Skeletal muscle tissue (tissue), 4 donors: Measurements from ENCODE around the gene TMEM79. TPM values are rescaled to one million over a fixed set of nuclear protein-coding genes. Genes with fewer than 3 reads are reported as not detected.

Experiments
- H3K27ac ChIP-seq: one replicate; pipeline ENCODE4 v1.7.0; 2013; ENCODE audit warnings: mild to moderate bottlenecking, low read depth, low read length, inconsistent platforms
- H3K27me3 ChIP-seq, 3 donors: one replicate each; pipeline ENCODE4 v1.7.0; 2013; ENCODE audit warnings: low read length in 3 of 3; ENCODE audit not compliant: control insufficient read depth in 3 of 3, insufficient read depth in 3 of 3
- H3K36me3 ChIP-seq, 3 donors: one replicate each; pipeline ENCODE4 v1.7.0; 2013; ENCODE audit warnings: low read length in 3 of 3; ENCODE audit not compliant: control insufficient read depth in 3 of 3, insufficient read depth in 3 of 3
- H3K4me1 ChIP-seq, 3 donors: one replicate each; pipeline ENCODE4 v1.7.0; 2013; ENCODE audit warnings: low read length in 3 of 3, mild to moderate bottlenecking in 3 of 3; ENCODE audit not compliant: control insufficient read depth in 3 of 3, insufficient read depth in 3 of 3
- H3K4me3 ChIP-seq, 3 donors: one replicate each; pipeline ENCODE4 v1.7.0; 2013; ENCODE audit warnings: low read length in 3 of 3
- H3K9ac ChIP-seq, 3 donors: one replicate each; pipeline ENCODE4 v1.7.0; 2013; ENCODE audit warnings: low read length in 3 of 3, mild to moderate bottlenecking in 3 of 3, moderate library complexity in 2 of 3, low read depth in 1 of 3
- H3K9me3 ChIP-seq, 3 donors: one replicate each; pipeline ENCODE4 v1.7.0; 2013; ENCODE audit warnings: low read length in 3 of 3; ENCODE audit not compliant: control insufficient read depth in 3 of 3
- total RNA-seq: library from RNA; depleted of rRNA; stranded (reverse); fragments of >200 nt; gene quantifications from one replicate; pipeline ENCODE4 v1.2.3, GENCODE V29; 2014
- donor health status: Osteomylitis.

TMEM79 gene
- total RNA-seq, 1 donor from 2014 or later = 4.2 TPM

DNA sequence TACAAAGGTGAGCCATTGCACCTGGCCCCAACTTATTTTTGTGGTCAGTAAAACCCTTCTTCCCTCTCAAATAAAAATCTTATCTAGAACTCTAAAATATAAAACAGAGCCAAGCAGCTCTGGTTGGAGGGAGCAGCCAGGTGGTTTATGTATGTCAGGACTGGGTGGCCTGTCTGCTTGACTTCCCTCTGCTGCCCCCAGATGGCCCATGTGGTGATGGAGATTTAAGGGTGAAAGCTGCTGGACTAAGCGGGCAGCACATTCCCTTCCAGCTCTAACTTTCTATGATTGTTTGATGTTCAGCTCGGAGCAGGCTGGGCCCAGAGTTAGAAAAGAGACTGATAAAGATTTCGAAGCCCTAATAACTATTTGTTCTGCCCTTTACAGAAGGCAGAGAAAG lies 24.3 kb upstream of the TMEM79 start:
- Histone ChIP-seq H3K4me3 (no peak overlapping the region), H3K9me3 (no peaks in the 10 kb centered on the region), H3K9ac (no peak overlapping the region), H3K4me1 (no peaks in the 10 kb centered on the region), H3K27me3 (no peaks in the 10 kb centered on the region), H3K36me3 (peaks cover 65 to 76% (median 75%) of the 10 kb centered on the region in 3 donors), H3K27ac (no peak overlapping the region)

DNA sequence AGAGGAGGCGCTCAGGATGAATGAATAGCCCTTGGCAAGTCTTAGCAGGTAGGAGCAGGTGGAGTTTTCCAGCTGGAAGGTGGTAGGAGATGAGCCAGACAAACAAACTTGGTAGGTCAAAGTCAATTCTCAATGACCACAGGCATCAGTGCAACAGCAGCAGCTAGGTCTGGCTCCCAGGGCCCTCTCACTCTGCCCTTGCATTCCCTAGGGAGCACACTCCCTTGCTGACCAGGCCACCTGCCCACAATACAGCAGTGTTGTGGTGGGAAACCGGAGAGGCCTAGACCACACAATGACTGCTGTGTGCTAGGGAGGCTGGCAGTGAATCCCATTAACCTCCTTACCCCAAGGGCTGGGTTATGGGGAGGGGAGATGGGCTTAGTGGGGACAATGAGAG lies 23.2 kb upstream of the TMEM79 start:
- no peak overlapping the region for H3K9ac ChIP-seq

DNA sequence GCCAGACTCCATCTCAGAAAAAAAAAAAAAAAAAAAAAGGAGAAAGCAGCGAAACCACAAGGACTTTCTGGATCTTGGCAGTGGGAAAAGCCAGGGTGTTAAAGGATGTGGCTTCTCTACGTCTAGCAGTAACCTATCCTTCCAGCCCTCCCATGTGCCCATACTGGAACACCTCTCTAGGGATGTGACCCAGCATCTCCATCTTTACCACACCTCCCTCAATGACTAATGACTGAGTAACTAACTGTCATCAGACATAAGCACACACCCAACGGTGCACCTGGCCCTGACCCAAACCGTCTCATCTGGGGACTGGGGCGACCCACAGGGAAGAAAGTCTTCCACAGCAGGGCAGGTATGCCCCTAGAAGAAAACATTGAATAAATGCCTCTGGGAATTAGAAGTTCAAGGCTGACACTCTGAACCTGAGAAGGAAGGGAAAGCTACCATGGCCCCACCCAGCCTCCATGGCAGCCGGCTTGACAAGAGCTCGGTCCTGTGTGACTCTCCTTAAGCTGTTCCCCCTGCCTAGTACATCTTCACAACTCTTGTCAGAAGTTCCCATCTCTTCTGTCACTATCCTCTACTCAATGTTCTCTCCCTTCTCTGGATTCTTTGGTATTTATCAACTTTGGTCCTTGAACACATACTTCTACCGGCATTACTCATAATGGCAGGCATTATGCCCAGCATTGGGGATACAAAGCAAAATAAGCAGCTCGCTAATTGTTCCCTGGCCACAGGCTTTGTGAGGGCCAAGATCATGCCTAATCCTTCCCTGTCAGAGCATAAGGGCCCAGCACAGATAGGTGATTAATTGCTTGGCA lies 21.5 kb upstream of the TMEM79 start:
- H3K4me1 ChIP-seq = no peaks in the 10 kb centered on the region
- H3K36me3 ChIP-seq = peaks cover 81 to 85% (median 83%) of the 10 kb centered on the region in 3 donors
- no peaks in the 10 kb centered on the region for H3K27me3 ChIP-seq
- no peak overlapping the region for H3K27ac ChIP-seq
- H3K4me3 ChIP-seq = no peak overlapping the region
- no peaks in the 10 kb centered on the region for H3K9me3 ChIP-seq
- H3K9ac ChIP-seq = no peak overlapping the region

More for the DNA sequence above, 23.2 kb upstream of the TMEM79 start:
- Histone ChIP-seq H3K4me1 (no peaks in the 10 kb centered on the region), H3K9me3 (no peaks in the 10 kb centered on the region), H3K4me3 (no peak overlapping the region), H3K36me3 (peaks cover 73 to 83% (median 80%) of the 10 kb centered on the region in 3 donors), H3K27me3 (no peaks in the 10 kb centered on the region), H3K27ac (no peak overlapping the region)

DNA sequence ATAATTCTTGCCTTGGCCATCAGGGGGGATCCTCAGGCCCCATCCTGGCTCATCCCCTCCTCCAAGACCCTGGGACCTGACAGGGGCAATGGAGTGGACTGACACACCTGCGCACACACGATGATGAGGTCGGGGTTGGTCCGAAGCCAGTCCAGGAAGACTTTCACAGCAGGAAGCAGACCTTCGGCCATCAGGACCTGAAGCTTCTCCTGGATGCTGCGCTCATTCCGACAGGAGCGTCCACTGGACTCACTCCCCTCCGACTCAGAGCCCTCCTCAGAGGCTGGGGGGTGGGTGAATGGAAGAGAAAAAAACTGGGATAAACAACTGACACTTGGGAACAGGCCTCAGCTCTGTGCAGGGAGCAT lies 20.9 kb upstream of the TMEM79 start:
- Histone ChIP-seq H3K36me3 (peaks cover 81 to 85% (median 83%) of the 10 kb centered on the region in 3 donors), H3K4me1 (no peaks in the 10 kb centered on the region), H3K27ac (no peak overlapping the region), H3K4me3 (peak overlapping the region in 1 of 3 donors; percentile 9), H3K9me3 (no peaks in the 10 kb centered on the region), H3K9ac (no peak overlapping the region), H3K27me3 (no peaks in the 10 kb centered on the region)

DNA sequence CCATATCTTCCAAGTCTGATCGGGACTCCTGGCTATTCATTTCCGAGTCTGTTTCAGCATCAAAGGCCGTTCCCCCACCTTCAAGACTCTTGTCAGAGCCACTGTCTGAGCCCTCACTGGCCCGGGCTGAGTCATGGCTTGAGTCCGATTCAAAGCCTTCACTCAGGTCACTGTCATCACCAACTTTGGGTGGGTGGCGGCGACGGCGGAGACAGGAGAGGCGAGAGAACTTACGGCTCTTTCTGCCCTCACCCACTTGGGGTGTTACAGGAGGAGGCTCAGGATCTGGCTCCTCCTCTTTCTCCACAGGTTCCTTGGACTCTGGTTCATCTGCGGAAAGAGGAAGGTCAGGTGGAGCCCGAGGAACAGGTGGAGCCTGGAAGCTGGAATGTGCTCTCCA lies 18.1 kb upstream of the TMEM79 start:
- Histone ChIP-seq H3K27me3 (no peaks in the 10 kb centered on the region), H3K36me3 (peaks cover 66 to 76% (median 74%) of the 10 kb centered on the region in 3 donors), H3K9me3 (no peaks in the 10 kb centered on the region), H3K4me1 (no peaks in the 10 kb centered on the region), H3K4me3 (no peak overlapping the region), H3K27ac (no peak overlapping the region), H3K9ac (no peak overlapping the region)

DNA sequence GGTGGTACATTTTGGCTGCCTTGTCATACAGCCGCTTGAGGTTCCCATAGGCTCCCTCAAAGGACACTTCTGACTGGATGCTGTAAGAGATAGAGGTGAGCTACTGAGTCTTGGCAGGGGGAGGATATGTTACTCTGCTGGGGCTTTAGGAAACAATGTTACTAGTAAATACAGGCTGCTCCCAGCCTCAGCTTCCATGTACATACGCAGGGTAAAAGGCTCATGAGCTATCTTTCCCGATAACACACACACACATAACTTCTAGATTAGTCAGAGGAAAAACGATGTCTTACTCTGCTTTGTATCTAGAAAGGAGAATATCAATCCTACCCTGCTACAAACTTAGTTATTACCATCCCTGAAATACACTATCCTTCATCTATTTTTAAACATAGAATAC lies 15.8 kb upstream of the TMEM79 start:
- Histone ChIP-seq H3K4me3 (no peak overlapping the region), H3K27me3 (no peaks in the 10 kb centered on the region), H3K9ac (no peak overlapping the region), H3K27ac (no peak overlapping the region), H3K4me1 (no peaks in the 10 kb centered on the region), H3K9me3 (no peaks in the 10 kb centered on the region), H3K36me3 (peaks cover 69 to 81% (median 74%) of the 10 kb centered on the region in 3 donors)

DNA sequence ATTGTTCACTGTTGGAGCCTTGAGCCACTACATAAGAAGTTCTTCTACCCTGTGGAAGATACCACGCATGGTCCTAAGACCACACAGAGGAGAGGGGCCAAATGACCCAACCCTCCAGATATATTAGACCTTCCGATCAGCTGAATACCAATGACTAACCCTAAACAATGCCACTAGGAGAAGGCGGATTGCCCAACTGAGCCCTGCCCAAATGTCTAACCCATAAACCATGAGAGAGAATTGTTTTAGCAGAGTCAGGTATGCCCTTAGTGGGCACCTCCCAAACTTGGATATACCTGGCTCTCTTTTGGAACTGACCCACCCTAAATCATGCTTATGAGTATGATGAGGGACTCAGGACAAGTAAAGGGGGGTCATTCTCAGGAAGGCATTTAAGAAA lies 13.8 kb upstream of the TMEM79 start:
- no peak overlapping the region for H3K9ac ChIP-seq
- no peaks in the 10 kb centered on the region for H3K9me3 ChIP-seq
- no peak overlapping the region for H3K27ac ChIP-seq
- H3K4me1 ChIP-seq = no peaks in the 10 kb centered on the region
- H3K4me3 ChIP-seq = no peak overlapping the region
- H3K36me3 ChIP-seq = peaks cover 74 to 89% (median 81%) of the 10 kb centered on the region in 3 donors
- H3K27me3 ChIP-seq = no peaks in the 10 kb centered on the region

DNA sequence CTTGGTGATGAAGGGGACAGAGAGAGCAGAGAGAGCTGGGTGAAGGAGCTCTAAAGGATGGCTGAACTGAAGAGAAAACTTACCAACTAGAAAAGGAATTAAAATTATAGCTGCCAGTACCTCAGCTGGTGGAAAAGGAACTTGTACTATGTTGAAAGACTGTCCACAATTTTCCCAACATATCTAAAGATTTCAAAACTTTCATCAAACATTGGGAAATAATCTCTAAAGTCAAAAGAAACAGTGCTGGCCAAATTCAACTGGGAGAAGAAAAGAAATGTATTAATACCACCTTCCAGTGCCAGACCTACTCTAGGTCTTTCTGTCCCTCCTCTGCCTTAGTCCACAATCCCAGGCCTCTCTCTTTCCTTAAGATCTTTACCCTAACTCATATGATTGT lies 7.6 kb upstream of the TMEM79 start:
- Histone ChIP-seq H3K4me1 (peaks cover 15 to 21% (median 19%) of the 10 kb centered on the region in 3 donors), H3K9ac (no peak overlapping the region), H3K4me3 (no peak overlapping the region), H3K36me3 (peaks cover 66 to 70% (median 68%) of the 10 kb centered on the region in 3 donors), H3K27me3 (no peaks in the 10 kb centered on the region), H3K27ac (no peak overlapping the region), H3K9me3 (no peaks in the 10 kb centered on the region)

DNA sequence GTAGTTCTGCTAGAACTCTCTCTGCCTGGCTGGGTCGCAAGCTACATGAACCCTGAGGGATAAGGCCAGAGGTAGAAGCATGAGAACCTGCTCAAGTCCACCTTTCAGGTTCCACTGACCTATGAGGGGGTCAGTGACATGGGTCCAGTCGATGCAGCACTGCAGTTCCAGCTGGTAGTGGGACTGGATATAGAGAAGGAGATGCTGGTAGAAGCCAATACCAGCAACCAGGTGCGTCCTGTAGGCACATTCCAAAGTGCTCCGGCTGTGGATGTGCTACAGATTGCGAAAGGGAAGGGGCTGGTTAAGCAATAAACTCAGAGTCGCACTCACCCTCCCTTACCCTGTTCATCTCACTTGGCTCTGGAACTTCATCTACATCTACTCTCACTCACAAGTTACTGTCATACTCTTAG lies 7.2 kb upstream of the TMEM79 start:
- Histone ChIP-seq H3K27ac (no peak overlapping the region), H3K36me3 (peaks cover 62 to 65% (median 64%) of the 10 kb centered on the region in 3 donors), H3K27me3 (no peaks in the 10 kb centered on the region), H3K9me3 (no peaks in the 10 kb centered on the region), H3K9ac (peak overlapping the region in 1 of 3 donors; percentile 33), H3K4me1 (peaks cover 20 to 24% (median 24%) of the 10 kb centered on the region in 3 donors), H3K4me3 (no peak overlapping the region)

DNA sequence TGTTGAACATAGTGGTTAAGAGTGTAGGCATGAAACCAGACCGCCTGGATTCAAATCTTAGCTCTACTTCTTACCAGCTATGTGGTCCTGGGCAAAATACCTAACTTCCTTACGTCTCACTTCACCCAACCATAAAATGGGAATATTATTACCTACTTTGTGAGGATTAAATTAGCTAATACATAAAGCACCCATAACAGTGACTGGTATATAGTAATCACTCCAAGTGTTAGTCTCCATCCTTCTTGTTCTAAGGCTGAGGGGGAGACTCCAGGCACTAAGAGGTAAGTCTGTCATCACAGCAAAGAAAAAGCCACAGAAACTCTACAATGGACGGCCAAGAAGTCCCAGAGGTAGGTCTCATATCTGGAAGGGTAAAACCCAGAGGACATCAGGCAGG lies 4.3 kb upstream of the TMEM79 start:
- Histone ChIP-seq H3K9ac (peak overlapping the region in 2 of 3 donors; percentile 4 to 40), H3K36me3 (peaks cover 35 to 37% (median 36%) of the 10 kb centered on the region in 3 donors), H3K9me3 (no peaks in the 10 kb centered on the region), H3K27me3 (no peaks in the 10 kb centered on the region), H3K27ac (peak overlapping the region; percentile 92), H3K4me3 (no peak overlapping the region), H3K4me1 (peaks cover 29 to 43% (median 33%) of the 10 kb centered on the region in 3 donors)
